ENCODE results near the gene AHI1. TPM values are rescaled to one million over a fixed set of nuclear protein-coding genes. Genes with fewer than 3 reads are reported as not detected.

The AHI1 gene
- total RNA-seq, 4 donors from 2014 or later, result 17.3 to 50.4 (median 24.5) TPM

DNA sequence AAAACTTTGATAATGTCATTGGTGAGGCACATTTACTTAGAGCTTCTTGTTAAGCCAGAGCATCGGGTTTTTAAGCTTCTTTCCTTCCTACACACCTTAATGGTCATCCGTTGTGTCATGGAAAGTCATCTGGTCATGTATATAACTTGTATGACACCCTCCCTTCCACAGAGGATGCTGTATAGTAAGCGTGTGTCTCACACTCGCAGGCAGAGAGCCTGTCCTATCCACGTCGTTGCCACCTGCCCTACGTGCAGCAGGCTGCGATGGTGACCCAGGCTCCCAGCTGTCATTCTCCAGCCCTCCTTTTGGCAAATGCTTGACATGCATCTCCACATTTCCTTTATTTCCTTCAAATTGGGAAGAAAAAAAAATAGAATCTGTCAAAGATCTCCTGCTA, 230.9 kb downstream of the AHI1 start:
- TF ChIP-seq, protein P1, sequence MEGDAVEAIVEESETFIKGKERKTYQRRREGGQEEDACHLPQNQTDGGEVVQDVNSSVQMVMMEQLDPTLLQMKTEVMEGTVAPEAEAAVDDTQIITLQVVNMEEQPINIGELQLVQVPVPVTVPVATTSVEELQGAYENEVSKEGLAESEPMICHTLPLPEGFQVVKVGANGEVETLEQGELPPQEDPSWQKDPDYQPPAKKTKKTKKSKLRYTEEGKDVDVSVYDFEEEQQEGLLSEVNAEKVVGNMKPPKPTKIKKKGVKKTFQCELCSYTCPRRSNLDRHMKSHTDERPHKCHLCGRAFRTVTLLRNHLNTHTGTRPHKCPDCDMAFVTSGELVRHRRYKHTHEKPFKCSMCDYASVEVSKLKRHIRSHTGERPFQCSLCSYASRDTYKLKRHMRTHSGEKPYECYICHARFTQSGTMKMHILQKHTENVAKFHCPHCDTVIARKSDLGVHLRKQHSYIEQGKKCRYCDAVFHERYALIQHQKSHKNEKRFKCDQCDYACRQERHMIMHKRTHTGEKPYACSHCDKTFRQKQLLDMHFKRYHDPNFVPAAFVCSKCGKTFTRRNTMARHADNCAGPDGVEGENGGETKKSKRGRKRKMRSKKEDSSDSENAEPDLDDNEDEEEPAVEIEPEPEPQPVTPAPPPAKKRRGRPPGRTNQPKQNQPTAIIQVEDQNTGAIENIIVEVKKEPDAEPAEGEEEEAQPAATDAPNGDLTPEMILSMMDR (IDR thresholded peaks at IDR 0.05; ENCODE audit: low read depth), result no peak

DNA sequence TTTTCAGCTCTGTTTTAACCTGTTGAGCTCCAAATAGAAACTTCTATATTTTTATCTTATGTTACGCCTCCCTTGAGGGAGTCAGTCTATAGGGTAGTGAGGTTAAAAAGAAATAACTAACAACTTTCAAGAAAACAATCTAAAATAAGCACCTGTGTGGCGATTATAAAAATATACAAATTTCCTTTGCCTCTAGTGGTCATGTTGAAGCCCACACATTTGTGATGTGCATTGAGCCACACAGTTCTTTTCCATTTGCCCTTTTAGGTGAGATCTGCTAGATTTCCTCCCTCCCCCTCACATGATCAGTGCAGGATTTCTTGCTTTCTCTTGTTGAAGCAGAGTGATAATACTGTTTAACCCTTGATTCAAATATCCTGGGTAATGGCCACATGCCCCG, 232.3 kb downstream of the AHI1 start:
- TF ChIP-seq, protein P1 (IDR thresholded peaks at IDR 0.05; ENCODE audit: low read depth), result no peak

DNA sequence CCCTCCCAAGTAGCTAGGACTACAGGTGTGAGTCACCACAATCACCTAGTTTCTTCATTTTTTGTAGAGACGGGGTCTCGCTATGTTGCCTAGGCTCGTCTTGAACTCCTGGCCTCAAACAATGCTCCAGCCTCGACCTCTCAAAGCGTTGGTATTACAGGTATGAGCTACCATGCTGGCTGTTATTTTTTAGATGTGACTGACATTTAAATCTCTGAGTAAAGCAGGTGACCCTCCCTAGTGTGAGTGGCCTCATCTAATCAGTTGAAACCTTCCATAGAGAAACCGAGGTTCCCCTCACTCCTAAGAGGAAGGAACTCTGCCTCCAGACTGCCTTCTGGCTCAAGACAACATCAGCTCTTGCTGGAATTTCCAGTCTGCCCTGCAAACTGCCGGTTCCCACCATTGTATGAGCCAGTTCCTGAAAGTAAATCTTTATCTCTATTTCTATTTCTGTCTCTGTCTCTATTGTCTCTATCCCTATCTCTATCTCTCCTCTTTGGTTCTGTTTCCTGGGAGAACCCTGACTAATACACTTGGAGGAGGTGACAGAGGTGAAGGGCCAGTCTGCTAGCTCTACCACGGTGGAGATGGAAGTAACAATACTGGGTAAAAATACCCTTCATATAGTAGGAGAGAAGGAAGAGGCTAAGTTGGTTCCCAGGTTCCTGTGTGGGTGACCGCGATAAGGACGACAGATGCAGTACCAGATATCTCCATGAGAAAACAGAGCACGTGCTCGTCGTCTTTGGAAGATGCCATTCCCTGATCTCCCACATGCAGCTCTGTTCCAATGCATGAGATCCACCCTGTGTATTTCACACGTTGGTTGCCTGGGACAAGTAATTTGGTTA, 235.4 kb downstream of the AHI1 start:
- TF ChIP-seq, protein P1 (IDR thresholded peaks at IDR 0.05; ENCODE audit: low read depth), result no peak

DNA sequence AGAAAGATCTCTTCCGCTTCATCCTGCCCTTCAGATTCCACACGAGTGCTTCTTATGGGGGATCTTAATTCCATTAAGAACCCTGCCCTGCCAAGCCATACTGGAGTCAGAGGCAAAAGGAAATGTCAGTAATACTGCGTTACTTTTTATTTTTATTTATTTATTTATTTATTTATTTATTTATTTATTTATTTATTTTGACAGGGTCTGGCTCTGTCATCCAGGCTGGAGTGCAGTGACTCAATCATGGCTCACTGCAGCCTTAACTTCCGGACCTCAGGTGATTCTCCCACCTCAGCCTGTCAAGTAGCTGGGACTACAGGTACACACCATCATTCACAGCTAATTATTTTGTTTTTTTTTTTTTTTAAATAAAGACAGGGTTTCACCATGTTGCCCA, 236.9 kb downstream of the AHI1 start:
- TF ChIP-seq, protein P1 (IDR thresholded peaks at IDR 0.05; ENCODE audit: low read depth), result no peak

DNA sequence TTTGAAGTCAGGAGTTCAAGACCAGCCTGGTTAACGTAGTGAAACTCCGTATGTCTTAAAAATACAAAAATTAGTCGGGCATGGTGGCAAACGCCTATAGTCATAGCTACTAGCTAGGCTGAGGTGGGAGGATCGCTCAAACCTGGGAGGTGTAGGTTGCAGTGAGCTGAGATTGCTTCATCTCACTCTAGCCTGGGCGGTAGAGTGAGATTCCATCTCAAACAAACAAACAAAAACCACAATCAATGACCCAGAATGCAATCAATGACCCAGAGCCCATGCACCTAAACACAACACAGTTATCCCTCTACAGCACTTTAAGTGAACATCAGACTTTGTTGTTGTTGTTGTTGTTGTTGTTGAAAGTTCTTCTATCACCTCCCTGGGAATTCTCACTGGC, 238.6 kb downstream of the AHI1 start:
- TF ChIP-seq, protein P1 (IDR thresholded peaks at IDR 0.05; ENCODE audit: low read depth), result no peak

DNA sequence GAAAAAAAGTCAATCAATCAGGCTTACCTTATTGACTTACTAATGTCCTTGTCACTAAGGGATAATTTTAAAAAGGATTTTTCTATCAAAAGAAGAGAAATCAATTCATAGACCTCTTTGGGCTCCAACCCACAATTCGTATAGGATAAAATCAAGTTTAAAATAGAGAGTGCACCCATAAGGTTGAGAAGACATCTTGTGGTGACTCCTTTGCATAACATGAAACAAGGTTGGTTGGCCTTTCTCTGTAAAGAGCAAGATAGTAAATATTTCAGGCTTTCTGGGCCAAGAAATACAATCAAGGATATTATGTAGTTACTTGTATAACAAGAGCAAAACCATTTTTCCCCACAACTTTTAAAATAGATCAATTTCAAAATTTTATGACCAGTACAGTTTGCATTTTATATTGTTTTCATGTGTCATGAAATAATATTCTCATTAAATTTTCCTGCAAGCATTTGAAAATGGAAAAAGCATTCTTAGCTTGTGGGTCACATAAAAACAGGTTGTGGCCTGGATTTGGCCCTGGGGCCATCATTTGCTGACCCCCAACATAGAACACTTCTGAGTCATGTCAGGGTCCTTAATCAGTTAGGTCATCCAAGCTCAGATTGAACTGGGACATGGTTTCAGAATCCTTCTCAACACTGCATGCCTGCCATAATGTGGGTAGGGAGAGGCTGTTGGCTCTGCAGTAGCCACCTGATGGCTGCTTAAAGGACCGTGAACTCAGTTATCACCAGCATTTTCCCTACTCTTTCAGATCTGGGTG, 239.7 kb downstream of the AHI1 start:
- TF ChIP-seq, protein P1 (IDR thresholded peaks at IDR 0.05; ENCODE audit: low read depth), result no peak

DNA sequence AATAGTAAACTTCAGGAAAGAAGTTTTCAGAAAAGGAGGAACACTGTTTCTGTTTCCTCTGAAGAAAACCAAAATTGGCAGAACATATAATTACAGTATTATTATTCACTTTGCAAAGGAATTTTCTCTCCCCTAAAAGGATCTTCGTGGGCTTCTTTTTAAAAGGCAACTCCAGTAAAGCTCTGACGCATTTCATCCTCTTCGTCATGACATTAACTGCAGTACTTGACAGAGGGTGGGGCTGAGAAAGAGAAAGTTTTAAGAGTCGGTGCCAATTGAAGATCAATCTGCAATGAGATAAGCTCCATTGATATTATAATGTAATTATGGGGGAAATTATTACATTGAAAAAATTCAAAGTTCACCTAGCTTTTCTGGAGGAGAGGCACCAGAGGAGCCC, 240.7 kb downstream of the AHI1 start:
- TF ChIP-seq, protein P1 (IDR thresholded peaks at IDR 0.05; ENCODE audit: low read depth), result no peak
